ENCODE results near the gene LAMB4.

LAMB4 gene

DNA sequence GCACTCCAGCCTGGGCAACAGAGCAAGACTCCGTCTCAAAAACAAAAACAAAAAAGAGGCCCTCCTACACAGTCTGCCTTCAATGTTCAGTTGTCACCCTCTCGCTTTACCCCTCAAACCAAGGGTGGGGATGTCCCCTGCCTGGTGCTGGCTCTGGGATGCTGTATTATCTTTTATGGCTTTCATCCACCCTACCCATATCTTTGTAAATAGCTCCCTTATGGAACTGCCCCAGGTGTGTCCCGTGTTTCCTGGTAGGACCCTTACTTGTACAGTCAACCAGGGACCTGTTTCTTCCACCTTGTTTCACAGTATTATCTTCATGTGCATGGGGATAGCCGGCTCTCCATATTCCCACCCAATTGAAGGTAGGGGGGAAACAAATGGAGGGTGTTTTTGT, 111.5 kb downstream of the LAMB4 start:
- in situ Hi-C loops (cut with HindIII; ENCODE audit: low sequenced_read_pairs): no loop called here

DNA sequence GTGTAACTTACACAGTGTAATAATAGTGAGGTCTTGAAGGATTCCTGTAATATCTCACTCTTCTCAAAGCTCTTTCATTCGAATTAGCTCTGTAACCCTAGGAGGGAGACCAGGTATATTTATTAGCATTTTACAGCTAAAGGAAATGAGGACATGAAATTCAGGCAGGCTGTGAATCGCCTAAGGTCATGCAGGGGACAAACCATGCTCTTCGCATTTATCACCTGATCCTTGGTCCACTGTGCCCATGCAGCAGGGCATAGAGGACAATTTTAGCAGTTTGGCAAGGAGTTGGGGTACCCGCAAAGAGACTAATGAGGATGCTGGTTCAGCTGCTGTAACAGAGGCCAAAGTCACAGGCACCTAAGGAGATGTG, 112.4 kb downstream of the LAMB4 start:
- in situ Hi-C loops (cut with HindIII; ENCODE audit: low sequenced_read_pairs): no loop called here

DNA sequence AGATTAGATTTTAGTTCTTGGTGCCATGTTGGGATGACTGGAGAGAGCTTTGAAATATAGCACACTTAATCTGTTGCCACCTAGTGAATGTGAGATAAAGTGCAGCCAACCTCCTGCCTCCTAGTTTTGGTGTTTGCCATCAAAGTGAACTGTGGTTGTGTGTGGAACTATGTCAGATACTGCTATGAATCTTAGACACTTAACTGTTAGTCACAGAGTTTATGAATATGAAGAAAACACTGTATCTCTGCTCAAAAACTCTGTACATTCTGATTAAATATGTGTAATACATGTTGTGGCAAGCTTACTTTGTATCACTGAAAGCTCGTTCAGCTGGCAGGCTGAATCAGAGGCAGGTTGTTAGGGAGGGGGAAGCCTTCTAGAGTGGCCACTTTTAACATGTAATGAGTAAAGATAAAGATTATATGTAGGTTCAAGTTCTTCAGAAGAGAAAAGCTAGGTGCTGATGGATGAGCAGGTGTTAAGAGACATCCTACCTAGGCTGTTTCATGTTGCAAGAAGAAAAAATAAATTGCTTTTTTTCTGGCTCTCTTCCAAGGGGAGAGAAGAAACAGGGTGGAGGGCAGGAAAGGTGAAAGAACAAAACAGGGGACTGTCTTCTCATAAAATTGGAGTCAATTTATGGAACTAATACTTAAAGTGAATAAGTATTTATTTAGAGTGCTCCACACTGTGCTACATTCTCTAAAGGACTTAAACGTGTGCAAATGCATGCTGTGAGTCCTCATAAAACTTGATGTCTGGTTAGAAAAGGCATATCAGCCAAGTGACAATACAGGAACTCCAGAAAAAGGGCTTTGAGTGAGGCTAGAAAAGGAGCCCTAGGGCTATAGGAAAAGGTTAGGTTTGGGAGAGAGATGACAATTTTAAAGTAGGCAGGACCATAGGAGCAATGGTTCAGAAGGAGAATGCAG, 113.1 kb downstream of the LAMB4 start:
- in situ Hi-C loops (cut with HindIII; ENCODE audit: low sequenced_read_pairs): no loop called here

DNA sequence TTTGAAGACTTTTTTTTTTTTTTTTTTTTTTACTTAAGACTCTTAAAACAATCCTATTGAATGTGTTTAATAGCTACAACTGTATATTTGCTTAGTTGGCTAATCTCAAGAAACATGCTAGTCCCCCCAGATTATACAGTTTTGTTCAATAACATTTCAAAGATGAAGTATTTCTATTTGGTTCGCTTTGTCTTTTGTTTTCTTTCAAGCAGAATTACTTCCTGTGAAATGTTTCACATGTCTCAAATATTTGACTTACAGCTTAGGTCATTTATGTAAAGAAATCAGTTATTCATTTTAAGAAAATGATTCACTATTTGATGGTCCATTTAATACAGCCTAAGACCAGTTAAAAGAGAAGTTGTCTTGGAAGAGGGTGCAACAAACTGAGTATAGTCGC, 114.4 kb downstream of the LAMB4 start:
- in situ Hi-C loops (cut with HindIII; ENCODE audit: low sequenced_read_pairs): no loop called here

DNA sequence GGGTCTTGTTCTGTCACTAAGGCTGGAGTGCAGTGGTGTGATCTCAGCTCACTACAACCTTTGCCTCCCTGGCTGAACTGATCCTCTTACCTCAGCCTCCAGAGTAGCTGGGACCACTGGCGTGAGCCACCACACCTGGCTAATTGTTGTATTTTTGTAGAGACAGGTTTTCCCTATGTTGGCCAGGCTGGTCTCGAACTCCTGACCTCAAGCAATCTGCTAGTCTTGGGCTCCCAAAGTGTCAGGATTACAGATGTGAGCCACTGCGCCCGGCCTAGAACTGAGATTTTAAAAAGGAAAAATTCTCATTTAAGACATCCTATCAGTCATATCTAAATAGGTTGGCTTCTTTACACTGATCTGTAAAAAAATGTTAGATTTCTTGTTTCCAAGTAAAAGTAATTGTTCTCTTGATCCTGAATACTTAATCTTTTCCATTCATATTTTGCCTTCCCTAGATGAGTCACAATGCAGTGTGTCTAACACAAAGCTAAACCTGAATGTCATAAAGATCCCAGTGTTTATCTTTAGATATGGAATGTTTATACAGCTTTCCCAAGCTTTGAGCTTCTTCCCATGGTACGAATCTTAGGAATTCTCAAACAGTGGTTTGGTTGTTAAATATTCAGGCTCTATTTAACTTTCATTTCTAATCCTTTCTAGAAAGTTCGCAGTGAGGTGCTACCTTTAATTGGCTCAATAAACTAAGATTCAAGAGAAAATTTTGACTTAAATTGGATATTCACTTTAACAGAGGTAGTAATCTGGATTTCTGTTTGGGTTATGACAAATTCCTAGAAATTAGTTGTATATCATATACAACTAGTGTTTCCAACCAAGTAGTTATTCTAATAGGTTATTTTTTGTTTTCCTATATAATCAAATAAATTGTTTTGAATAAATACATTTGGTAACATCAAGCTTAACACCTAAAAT, 115.1 kb downstream of the LAMB4 start:
- in situ Hi-C loops (cut with HindIII; ENCODE audit: low sequenced_read_pairs): no loop called here

DNA sequence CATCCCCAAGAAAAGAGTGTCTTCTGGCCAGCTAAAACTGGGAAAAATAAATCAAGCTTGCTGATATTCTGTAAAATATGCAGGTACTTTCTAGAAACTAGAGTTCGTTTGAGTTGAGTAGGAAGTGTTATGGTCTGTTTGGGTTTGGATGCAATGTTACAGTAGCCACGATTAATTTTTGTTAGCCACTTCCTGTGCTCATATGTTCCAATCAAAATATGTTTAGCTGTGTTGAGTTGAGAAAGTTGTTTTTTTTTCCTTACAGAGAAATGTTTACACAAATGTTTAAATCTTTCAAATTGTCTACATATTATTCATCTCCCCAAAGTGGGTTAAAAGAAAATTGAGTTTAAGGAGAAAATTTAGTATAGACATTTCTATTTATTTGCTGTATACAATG, 115.9 kb downstream of the LAMB4 start:
- in situ Hi-C loops (cut with HindIII; ENCODE audit: low sequenced_read_pairs): no loop called here

DNA sequence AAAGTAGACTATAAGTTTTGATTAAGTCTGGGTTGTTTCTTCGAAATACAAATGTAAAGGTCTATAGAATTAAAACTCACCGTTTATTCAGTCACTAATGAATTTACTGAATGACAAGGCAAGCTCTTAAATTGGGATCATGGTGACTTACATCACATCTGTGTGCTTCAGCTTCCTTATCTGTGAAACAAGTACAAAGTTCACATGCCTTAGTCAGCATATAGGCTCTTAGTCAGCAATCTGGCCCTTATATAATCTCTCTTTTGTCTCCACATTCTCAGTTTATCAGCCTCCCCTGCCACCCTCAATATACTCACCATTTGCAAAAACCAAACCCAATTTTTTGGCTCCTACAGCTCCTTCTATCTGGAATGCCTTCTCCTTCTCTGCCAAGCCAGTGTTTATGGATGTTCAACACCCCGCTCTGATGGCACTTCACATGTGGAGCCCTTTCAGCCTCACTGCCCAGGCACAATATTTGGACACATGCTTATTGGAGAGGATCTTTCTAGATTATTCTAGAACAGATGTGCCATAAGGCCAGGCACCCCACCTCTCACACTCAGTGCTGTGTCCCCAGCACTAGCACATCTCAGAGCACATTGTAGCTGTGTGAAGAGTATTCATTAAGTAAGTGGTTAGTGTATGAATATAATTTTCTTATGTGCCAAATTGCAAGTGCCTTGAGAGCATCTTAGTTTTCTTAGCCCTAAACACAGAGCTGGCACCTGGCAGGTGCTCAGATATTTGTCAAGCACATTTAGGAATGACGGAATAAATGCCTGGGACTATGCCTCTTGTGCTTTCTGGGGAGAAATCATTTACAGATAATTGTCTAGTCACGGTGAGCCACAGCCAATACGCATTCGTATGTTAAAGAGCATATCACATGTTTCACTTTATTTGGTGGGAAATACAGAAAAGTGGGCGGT, 117.4 kb downstream of the LAMB4 start:
- in situ Hi-C loops (cut with HindIII; ENCODE audit: low sequenced_read_pairs): no loop called here

DNA sequence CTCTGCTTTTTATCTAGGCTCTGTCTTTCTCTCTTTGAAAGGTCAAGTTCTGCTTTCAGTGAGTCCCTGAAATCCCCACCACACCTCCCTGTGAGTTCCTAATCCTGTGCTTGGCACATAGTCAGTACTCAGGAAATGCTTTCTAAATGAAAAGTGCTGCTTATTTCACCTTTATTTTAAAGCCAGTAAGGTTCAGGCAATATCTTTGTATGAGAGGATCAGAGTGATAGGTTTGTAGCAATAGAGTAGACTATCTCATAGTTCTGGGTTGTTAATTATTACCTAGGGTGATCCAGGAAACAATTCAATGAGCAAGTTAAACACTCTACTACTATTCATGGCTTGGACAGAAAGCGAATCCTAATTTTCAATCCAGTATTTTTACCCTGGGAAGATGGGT, 119.8 kb downstream of the LAMB4 start:
- in situ Hi-C loops (cut with HindIII; ENCODE audit: low sequenced_read_pairs): no loop called here

DNA sequence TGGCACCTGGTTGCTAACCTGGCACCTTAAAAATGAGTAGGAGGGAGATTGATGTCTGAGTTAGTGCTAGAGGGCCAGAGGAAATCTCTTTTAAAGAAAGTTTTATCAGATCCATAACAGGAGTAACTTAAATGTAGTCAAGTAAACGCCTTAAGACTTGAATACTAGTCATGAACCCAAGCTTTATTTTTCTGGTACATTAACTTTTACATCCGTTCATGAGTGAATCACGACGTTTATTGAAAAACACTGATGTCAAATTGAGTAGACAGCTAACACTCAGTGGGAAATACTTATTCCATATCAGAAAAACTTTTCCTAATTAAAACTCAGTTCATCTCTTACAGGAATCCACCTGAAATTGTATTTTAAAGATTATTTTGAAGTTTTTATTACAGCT, 120.3 kb downstream of the LAMB4 start:
- in situ Hi-C loops (cut with HindIII; ENCODE audit: low sequenced_read_pairs): no loop called here

DNA sequence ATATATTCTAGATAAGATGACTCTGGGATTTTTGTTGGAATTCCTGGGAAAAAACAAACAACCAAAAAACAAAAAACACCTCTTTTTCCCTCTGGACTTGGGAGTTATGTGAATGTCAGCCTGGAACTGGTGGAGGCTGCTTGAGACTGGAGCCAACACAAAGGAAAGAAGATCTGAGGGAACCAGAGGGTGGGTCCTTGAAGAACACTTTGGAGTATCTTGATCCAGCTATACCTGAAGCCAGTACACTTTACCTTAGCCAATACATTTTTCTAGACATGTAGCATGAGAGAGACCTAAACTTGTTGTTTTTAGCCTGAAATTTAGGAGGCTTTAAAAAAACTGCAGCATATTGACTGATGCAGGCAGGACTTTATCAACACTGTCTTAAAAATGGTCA, 121.3 kb downstream of the LAMB4 start:
- in situ Hi-C loops (cut with HindIII; ENCODE audit: low sequenced_read_pairs): no loop called here

DNA sequence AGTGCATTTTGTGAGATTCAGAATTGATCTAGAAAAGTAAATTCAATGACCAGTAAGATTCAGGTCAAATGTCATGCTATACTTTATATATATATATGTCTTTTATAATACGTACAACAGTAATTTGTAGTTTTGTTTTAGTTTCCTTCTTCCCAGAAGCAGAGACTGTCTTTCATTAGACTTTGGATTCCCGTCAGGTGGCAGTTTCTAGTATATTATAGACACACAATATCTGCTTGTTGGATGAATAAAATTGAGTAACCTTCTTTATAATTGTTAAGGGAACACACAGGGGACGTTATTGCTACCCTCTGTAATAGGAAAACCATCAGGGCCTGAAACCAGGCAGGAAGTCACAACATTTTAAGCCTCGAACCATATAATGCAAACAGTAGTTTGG, 121.9 kb downstream of the LAMB4 start:
- in situ Hi-C loops (cut with HindIII; ENCODE audit: low sequenced_read_pairs): no loop called here

DNA sequence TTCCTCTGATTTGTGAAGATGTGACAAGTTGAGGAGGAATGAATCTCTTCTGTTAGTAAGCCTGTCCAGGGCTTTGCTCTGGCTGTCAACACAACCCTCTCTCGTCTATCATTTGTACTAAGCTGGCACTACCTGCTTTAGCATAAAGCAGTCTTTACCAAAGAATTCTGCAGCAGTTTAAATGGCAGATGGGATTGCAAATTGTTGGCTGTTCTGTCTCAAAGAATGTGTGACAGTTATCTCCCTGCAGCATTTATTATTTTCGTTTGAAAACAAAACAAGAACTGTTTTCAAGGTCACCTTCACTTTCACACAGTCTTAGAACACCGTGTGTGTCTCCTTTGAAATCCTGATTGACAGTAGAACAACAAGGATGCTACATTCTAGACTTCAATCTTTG, 122.4 kb downstream of the LAMB4 start:
- in situ Hi-C loops (cut with HindIII; ENCODE audit: low sequenced_read_pairs): no loop called here

DNA sequence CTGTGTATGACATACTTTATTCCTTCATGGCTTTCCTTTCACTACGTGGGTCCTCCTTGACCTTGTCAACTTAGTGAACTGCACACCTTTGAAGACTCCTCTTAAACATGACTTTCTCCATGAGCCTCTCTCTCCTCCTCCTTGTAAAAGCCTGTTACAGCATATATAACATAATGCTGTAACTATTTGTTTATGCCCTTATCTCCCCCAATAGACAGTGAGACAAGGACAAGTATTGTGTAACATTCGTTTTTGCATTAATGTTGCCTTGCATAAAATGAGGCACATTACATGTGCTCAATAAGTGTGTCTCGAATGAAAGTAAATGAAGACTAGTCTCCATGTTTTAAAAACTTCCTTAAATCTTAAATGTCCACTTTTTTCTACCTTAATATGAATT, 122.9 kb downstream of the LAMB4 start:
- in situ Hi-C loops (cut with HindIII; ENCODE audit: low sequenced_read_pairs): no loop called here

DNA sequence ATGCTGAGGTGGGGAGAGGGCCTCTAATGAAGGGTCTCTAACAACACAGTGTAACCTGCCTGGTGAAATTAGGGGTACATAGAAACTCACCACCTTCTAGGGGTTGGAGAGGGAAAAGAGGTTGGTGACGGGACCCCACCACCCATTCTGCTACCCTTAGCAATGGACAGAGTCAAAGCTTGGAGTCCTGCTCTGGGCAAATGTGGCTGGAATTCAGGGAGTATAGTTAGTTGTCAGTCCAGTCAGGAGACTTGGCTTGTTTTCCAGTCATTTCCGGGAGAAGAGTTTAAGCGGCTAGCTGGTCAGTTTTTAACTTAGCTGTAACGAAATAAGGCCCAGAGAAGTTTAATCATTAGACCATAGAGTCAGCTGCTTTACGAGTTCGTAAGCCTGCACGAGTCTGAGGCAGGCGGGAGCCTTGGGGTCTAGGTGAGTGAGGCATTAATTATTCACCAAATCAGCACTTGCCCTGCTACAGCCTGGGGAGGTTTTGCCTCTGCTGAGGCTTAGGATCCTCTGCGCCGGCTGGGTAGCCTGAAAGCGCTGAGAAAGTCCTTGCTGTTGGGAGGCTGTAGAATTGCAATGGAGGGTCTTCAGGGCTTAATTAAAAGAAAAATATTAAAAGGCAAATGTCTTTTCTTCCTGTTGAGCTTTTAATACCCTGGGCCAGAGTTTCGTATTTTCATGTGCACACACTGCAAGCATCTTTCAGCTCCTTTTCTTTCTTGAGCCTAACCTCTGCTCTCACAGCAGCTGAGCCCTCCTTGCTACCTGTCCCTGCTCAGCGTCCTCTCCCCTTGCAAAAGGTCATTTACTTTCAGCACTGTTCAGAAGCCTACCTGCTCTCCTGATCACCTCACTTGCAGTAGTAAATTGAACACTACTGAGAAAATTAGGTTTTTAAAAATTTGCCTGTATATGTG, 125.7 kb downstream of the LAMB4 start:
- in situ Hi-C loops (cut with HindIII; ENCODE audit: low sequenced_read_pairs): no loop called here

DNA sequence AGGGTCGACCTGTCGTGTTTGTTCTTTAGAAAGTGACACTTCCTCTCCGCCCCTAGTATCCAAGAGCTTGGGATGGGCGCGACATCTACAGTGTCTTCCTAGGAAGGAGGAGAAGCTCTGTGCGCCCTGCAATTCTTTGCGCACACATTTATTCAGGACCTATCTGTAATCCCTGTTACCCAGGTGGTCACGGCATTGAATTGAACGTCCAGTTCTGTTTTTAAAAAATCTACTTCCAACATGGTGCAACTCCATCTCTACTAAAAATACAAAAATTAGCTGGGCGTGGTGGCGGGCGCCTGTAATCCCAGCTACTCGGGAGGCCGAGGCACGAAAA, 126.6 kb downstream of the LAMB4 start:
- in situ Hi-C loops (cut with HindIII; ENCODE audit: low sequenced_read_pairs): no loop called here

DNA sequence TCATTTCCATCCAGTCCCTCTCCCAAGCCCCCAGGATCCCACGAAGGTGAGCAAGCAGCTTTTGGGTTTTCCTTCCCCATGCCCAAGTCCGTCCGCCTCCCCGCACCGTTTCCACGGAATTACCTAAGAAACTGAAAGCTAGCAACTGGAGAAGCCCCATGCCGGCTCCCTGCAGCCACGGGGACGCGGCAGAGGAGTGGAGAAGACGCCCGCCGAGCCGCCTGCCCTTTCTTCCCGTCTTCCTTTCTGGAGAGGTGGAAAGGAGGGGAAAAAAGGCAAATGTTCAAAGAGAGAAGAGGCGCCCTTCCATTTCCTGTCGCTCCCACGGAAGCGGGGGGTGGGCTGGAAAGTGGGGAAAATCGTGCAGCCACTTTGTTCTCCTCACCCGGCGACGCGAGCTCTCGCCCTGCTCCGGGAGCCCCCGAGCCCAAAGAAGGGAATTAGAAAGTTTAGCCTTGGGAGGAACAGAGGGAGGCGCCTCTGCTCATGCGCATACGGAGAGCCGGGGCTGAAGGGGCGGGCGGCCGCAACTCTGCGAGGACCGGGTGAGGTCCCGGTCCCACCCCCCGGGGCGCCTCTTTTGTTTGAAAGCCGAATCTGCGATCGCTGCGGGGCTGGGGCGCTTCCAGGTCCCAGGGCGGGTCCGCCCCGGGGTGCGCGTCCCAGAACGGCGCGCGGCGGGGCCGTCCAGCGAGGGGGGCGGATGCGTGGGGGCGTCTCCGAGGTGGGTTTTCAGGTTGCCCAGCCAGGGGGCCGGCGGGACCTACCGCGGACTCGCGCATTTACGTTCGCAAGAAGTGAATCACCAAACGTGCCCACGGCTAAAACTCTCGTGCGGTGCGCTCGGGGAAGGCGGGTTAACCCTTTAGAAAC, 127.2 kb downstream of the LAMB4 start, which contains the start of gene LAMB1:
Gene LAMB1, minus strand, starts transcription at position 436 of the 873 bp plus-strand sequence. Its CDS starts 276 bp downstream, at position 160.
- in situ Hi-C loops (cut with HindIII; ENCODE audit: low sequenced_read_pairs): no loop called here

DNA sequence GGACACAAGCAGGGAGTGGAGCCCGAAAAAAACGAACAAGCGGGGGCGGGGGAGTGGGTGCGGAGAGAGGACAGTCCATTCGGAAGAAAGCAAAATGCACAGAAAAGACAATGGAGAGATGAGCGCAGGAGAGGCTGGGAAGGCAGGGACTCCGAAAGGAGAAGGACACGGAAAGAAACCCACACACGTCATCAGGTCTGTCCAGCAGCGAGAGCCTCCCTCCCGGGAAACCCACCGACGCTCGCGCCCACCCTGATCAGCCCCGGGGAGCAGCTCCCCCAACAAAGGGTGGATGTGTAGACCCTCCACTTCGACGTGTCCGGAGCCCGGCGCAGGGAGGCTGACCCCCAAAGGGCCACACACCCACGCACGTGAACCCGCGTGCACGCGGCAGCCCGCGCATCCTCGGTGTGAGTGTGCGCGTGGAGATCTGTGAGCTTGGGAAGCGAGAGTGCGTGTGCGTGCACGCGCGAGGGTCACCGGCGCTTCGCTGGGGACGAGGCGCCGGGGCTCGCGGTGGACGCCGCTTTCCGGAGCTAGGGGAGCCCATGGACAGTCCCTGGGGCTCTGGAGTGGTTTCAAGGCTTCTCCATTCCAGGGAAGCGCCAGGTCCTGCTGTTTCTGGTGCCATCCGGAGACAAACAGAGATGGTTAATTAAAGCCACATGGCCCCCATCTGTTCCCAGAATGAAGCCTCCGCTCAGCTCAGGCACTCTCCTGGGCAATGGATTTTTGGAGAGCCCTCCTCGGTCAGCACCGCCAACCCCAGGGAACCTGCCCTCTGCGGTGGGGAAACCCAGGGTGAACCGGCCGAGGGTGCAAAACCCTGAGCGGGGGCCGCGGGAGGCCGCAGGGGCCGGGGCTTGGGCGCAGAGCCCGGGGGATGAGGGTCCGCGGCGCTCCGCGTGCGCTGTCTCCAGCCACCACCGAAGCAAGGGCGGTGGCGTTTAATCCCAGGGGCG, 128.1 kb downstream of the LAMB4 start:
- in situ Hi-C loops (cut with HindIII; ENCODE audit: low sequenced_read_pairs): no loop called here

All from DLD1 (cell line).